GM18498 (cell line): Measurements from ENCODE around the gene SLC25A1.

ENCODE experiments used
- ATAC-seq: cut with Tn5 transposase; IDR thresholded peaks from one replicate; pipeline ENCODE4 v1.9.1; 2021; ENCODE audit warnings: mild to moderate bottlenecking, moderate library complexity; ENCODE audit not compliant: unreplicated experiment

The SLC25A1 gene

GRCh38 chr22:19143212-19143611, 35.3 kb downstream of the SLC25A1 start:
- ATAC-seq = no peak

DNA sequence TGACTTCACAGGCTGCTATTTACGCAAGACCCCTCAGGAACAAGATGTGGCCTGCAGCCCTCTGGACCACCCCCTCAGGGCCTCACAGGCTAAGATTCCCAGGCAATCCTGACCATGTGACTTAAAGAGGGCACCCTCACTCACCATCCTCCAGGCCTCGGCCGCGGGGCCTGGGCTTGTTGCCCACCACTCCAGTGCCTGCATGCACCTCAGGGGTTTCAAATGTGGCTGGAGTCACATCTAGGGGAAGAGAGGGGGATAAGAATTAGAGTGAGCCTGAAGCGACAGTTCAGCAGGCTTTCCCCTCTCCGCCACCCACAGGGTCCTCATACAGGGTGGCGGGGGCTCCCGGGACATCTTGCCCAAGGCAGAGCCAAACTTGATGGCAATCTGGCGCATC, 36.1 kb downstream of the SLC25A1 start:
- no peak for ATAC-seq

GRCh38 chr22:19139974-19140373, 38.6 kb downstream of the SLC25A1 start:
- ATAC-seq = no peak

- ATAC-seq = no peak
Observed at GRCh38 chr22:19139001-19139356, 39.6 kb downstream of the SLC25A1 start.

DNA sequence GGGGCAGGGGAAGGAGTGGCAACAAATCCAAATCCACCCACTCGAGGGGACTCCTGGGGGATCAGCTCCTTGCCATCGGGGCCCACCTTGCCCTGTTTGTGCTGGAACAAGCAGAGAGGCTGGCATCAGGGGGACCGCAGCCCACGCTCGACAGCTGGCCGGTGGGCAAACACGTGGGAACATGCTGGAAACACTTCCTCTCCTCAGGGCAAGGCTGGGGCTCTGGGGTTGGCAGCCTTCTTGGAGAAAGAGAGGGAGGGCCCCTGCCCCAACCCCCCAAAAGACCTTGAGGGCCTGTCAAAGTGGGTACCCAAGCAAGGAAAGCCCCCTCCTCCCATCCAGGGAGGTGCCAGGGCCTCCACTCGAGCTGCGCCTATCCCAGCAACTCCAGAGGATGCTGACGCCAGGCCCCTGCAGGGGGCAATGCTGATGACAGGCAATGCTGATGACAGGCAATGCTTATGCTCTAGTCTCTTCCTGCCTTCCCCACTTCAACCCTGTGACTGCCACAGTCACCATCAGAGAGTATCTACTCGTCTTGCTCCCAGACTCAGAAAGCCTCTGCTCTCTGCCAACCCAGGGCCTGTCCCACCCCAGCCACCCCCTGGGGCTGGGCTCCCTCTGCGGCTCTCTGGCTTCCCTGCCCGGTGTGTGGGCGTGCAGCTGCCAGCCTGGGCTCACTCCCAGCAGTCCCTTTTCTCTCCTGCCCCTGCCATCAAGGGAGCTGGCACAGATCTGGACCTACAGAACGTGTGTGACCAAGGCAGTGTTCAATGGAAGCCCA, 40.1 kb downstream of the SLC25A1 start:
- ATAC-seq = no peak

DNA sequence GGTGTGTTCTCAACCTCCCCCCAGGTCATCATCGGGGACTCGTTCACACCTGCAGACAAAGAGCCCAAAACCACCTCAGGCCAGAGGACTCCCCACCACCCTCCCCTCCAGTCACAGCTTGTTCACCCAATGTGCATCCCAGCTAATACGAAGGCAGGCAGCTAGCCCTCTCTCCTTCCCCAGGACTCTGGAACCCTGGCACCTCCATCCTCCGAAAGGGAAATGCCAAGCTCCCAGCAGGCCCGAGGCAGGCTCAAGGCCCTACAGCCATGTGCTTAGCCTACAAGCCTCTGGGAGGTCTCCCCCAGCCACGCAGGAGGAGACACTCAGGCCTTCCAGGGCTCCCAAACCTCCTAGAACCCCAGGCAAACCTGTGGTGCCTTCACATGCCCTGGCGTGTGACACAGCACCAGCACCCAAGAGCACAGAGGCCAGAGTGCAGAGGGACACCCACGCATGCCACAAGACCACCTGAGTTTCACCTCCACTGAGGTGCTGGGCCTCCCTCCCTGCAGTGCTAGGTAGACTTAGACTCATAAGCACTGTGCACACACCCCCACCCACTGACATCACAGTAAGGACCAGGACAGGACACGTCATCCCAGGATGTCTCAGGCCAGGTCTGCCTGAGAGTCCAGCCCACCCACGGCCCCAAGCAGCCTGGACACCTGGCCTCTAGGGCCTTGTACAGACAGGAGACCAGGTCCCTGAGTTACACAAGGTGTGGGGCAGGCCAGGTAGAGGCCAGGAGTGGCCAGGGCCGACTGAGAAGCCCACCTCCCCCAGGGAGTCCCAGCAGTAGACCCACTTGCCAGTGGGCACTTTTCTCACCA, 40.9 kb downstream of the SLC25A1 start:
- ATAC-seq = no peak

DNA sequence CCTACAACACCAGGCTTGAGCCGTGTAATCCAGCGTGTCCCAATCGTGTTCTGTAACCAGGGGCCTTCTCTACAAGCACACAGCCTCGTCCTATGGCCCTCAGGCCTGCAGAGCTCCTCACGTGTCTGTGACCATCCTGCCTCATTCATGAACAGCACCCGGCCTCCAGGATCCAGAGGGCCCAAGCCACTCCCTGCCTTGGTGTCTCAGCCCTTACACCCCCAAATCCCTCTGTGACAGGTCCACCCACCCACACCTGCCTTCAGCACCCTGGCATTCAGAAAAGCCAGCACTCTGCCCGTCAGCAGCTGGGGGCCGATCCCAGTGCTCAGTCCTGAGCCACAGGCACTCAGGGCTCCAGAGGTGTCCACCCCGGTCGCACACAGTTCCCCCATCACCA, 41.6 kb downstream of the SLC25A1 start:
- no peak for ATAC-seq

DNA sequence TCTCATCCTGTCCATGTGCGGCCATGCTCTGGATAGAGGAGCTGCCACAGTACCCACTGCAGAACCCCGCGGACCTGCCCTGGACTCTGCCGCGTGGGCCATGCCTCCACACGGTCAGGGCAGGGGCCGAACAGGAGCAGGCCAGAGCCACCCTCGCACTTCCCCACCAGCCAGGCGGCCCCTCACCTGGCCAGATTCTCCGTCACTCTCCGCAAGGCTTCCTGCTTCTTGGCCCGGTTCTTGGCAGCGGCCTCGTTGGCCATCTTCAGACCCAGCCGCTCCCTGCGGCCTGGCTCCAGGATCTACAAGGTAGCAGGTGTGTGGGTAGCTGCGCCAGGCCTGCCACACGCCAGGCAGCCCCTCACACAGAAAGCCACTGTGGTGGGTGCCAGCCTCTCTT, 43.7 kb downstream of the SLC25A1 start:
- ATAC-seq = no peak

GRCh38 chr22:19134176-19134831, 44.2 kb downstream of the SLC25A1 start:
- ATAC-seq = no peak

- ATAC-seq = no peak
Observed at GRCh38 chr22:19133561-19133960, 45.0 kb downstream of the SLC25A1 start.

DNA sequence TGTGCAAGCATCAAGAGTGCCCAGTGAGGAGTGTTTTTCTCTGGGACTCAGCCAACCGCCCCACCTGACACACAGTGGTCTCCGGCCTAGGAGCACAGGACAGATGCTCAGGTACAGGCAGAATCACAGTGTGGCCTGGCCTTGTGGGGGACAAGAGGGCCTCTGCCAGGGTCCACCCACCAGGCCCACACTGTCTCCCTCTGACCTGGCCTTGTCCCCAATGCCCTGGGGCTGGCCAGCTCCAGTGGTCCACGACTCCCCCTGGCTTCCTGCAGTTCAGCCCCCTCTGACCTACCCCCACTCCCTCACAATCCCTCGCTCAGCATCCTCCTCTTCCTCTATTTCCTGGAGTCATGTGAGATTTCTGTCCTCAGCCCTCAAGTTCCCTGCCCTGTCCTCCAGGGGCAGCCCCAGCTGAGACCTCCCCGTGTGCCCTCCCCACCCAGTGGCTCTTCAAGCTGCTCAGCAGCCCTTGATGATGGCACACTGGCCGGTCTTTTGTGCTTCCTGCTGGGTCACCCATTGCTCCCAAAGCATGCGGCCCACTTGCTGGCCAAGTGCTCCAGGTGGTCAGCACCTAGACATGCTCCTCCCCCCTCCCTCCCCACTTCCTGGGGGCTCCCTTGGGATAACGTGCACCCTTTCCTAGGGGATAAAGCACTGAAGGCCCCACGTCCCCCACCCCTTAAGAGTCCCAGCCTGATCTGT, 45.7 kb downstream of the SLC25A1 start:
- ATAC-seq = no peak

DNA sequence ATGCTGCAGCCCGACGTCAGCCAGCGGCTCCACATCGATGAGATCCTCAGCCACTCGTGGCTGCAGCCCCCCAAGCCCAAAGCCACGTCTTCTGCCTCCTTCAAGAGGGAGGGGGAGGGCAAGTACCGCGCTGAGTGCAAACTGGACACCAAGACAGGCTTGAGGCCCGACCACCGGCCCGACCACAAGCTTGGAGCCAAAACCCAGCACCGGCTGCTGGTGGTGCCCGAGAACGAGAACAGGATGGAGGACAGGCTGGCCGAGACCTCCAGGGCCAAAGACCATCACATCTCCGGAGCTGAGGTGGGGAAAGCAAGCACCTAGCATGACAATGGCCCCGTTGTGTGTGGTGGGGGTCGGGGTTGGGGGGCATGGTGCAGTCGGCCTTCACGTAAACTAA, 46.4 kb downstream of the SLC25A1 start:
- no peak for ATAC-seq

GRCh38 chr22:19131685-19132015, 46.9 kb downstream of the SLC25A1 start:
- no peak for ATAC-seq

DNA sequence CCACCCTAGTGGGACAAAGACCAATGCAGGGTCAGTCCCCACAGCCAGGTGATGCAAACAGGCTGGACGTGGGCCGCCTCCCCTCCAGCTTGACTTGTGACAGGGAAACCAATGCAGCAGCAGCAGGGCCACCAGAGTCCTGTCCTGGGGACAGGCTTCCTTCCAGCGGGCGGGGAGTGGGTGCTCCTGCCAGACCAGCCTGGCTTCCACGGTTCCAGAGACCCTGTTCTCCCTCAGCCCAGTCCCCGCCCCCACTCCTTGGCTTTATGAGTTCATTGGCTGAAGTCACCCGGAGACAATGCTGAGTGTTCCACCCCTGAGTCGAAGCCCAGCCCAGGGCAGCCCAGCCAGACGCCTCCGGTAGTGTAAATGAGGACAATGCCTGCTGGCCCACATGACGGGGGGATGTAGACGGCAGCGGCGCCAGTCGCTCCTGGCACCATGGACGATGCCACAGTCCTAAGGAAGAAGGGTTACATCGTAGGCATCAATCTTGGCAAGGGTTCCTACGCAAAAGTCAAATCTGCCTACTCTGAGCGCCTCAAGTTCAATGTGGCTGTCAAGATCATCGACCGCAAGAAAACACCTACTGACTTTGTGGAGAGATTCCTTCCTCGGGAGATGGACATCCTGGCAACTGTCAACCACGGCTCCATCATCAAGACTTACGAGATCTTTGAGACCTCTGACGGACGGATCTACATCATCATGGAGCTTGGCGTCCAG, 47.4 kb downstream of the SLC25A1 start, which contains the start of gene TSSK2:
Gene TSSK2 (plus strand): TSS at position 350 of the 726 bp plus-strand sequence. CDS start 92 bp downstream, at position 442.
- ATAC-seq = no peak

DNA sequence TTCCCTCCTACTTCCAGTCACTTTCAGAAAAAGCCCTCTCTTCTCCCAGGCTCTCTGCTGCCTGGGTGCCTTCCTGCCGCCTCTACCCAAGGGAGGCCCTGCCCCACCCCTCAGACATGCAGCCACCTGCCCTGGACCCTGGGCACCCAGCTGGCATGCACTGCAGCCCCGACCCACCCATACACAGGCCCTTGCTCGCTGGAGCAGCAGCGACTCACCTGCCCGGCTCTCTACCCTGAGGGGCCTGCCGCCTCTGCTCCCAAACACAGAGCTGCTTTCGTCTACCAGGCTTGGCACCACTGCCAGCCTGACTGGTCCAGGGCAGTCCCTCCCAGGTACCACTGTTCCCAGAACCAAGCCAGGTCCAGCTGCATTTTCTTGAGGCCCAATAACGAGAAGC, 48.7 kb downstream of the SLC25A1 start:
- ATAC-seq = no peak

DNA sequence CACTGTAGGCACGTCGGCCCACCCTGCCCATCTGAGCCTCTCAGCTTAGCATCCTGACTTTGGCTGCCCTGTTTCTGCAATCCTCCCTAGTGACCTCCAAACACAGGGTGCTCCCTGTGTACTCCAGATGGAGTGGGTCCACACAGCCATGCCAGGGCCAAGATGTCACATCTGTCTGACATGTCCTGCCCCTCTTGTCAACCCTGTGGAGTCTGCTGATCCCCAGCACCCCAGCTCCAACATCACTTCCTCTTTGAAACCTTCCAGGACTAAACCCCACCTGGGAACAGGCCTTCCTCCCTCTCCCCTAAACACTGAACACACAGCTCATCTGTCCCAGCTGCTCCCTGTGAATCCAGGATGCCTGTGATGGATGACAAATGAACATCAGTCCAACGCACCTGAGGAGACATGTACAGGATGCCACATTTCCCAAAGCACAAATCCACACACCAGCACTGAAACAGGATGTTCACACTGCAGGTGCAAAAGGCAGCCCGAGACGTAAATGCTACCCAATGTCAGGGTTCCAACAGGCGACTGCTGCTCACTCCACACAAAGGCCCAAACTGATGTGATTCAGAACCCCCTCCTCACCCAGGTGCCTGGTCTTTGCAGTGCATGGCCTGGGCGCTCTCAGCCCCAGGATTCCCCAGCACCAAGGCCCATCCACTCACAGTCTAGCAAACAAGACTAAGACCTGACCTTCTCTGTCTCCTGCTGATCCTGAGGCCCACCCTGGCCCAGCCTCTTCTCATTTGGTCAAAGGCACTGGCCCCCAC, 49.4 kb downstream of the SLC25A1 start:
- ATAC-seq = no peak

GRCh38 chr22:19128009-19128401, 50.5 kb downstream of the SLC25A1 start:
- ATAC-seq = no peak

- ATAC-seq = no peak
Observed at GRCh38 chr22:19127329-19128008, 51.1 kb downstream of the SLC25A1 start.
